GM19455 (cell line): ENCODE data around the gene SPATA1.
A peak's percentile ranks its signal among the peaks of the same experiment; 100 is the strongest.

Experiments used
- ATAC-seq: cut with Tn5 transposase; IDR thresholded peaks from one replicate; pipeline ENCODE4 v1.9.1; 2021; ENCODE audit not compliant: unreplicated experiment

The SPATA1 gene, protein sequence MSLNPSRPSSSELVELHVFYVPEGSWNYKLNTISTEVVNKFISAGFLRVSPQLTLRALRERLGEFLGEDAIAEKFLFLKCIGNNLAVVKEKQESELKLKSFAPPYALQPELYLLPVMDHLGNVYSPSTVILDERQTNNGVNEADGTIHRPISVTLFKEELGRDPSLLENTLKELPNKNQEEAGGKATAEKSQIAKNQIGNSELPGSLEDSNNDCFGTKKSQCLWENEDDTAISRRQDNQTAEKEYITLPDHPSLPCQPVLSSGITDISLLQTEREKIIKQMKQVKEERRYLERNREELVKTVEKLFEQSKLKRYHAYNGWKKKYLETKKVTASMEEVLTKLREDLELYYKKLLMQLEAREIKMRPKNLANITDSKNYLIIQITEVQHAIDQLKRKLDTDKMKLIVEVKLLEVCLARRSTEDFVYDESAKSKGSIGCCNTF

GRCh38 chr1:84506002-84506728 is at the start of gene SPATA1, which contains the start of gene GNG5:
Gene SPATA1, plus strand, starts transcription at chr1:84506386. Its CDS starts 9,974 bp downstream, at chr1:84516360.
Gene GNG5, minus strand, starts transcription at chr1:84506581. Its CDS starts 490 bp downstream, at chr1:84506091.
- peak; percentile 83 for ATAC-seq

DNA sequence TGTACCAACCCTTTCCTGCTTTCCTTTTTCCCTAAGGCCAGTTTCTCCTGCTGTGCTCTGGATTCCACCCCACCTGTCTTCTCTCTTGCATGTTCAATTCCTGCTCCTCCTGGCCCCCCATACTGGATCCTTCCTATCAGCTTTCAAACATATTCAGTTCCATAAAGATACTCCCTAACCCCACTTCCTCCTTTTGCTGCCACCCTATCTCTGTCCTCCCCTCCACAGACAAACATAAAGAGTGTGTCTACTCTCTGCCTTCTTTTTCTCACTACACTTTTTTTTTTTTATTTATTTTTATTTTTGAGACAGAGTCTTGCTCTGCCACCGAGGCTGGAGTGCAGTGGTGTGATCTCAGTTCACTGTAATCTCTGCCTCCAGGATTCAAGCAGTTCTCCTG is 44.1 kb upstream of the SPATA1 start:
- no peak for ATAC-seq

GRCh38 chr1:84467298-84467697 is 38.9 kb upstream of the SPATA1 start:
- ATAC-seq = no peak

DNA sequence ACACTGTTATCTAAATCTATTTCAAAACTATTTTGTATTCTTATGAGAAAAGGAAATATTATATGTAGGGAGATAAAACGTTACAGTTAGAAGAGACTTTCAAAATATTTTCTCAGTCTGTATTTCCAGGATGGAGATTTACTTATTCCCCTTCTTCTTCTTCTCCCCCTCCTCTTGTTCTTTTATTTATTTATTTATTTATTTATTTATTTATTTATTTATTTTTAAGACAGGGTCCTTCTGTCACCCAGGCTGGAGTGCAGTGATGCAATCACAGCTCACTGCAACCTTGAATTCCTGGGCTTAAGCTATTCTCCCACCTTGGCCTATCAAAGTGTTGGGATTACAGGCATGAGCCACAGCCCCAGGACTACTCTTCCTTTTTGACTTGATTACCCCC is 30.0 kb upstream of the SPATA1 start:
- no peak for ATAC-seq

GRCh38 chr1:84478876-84479868 is 27.0 kb upstream of the SPATA1 start, which contains the start of gene RPF1:
Gene RPF1, plus strand, starts transcription at chr1:84479266. Its CDS starts 16 bp downstream, at chr1:84479282.
- peak; percentile 98 for ATAC-seq

- peak; percentile 12 for ATAC-seq
These were observed 26.2 kb upstream of the SPATA1 start for GRCh38 chr1:84479998-84480397.

GRCh38 chr1:84480650-84481049 is 25.5 kb upstream of the SPATA1 start:
- no peak for ATAC-seq

- ATAC-seq = no peak
These were observed 24.9 kb upstream of the SPATA1 start for GRCh38 chr1:84481317-84481716.

DNA sequence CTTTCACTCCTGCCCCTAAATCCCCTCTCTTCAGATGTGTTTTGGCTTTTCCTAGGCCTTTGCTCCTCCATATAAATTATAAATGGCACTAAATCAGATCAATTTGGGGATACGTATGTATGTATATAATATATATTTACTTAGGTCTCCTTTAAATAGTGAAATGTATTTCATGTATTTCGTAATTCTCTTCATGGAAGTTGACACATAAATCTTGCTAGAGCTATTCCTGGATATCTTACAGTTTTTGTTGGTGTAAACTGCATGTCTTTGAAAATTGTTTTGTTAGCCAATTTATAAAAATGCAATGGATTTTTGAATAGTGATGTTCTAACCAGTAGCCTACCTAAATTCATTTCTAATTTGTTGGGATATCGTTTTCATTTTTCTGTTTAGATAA is 18.1 kb upstream of the SPATA1 start:
- no peak for ATAC-seq

DNA sequence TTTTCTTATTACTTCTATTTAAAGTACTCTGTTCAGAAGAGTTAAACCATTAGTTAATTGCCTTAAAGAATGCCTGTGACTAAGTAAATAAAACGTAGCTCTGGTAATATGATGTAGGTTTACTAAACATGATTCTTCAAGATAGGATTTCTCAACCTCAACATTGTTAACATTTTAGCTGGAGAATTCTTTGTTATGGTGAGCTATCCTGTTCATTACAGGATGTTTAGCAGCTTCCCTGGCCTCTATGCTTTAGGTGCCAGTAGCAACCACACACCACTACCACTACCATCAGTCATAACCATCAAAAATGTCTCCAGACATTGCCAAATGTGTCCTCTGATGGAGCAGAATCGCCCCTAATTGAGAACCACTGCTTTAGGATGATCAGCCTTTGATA is 16.4 kb upstream of the SPATA1 start:
- no peak for ATAC-seq

GRCh38 chr1:84492726-84493125 is 13.5 kb upstream of the SPATA1 start:
- ATAC-seq = no peak

DNA sequence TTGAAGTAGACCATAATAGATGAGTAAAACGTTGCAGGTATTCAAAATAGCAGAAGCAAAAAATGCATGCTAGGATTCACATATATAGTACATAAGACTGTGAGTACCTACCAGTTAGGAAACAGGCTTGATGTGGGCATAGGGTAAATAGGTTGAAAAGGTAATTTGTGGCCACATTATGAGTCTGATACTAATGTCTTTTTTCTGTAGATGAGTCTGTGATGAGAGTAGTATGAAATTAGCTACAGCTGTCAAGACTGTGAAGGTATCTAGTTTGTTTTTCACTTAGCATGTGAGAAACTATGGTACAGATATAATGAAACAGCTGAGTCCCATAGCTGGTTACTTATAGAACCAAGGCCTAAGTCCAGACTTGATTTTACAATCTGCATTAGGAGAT is 12.4 kb upstream of the SPATA1 start:
- no peak for ATAC-seq

DNA sequence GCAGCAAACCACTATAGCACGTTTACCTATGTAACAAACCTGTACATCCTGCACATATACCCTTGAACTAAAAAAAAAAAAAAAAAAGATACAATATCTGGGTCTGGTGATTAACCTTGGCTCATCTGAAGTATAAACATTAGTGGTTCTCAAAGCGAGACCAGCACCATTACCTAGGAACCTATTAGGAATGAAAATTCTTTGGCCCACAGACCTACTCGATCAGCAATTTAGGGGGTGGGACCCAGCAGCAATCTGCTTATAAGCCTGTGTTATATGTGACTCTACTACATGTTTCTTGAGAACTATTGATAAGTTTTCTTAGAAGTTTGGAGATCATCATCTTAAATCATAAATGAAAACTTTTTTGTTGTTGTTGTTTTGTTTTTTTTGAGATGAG is 9.7 kb upstream of the SPATA1 start:
- ATAC-seq = no peak

DNA sequence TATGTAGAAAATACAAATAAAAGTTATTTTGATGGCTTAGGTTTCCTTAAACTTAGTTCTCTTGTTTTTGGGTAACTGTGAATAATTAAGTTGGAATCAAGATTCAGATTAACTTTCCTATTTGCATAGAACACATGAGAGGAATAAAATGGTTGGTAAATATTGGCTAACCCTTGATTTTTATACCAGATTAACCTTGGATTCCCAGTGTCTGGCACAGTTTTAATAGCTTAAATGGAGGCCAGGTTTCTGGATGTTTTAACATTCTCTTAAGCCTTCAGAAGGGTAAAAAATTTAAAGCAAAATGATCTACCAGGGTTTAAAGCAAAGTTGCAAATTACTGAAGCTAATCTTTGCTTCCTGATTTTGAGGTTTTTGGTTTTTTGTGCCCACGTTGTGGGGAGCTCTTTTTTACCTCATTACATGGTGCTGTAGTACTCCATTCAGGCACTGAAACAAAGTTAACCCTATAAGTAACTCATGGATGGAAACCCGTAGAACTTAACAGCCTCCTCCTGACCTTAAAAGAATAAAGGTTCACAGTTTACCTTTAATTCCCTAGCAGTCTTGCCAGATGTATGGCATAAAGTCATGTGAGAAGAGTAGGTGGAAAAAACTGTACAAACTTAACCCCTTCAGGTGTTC is 8.4 kb upstream of the SPATA1 start:
- no peak for ATAC-seq

- no peak for ATAC-seq
These were observed 3.3 kb upstream of the SPATA1 start for GRCh38 chr1:84502927-84503326.

DNA sequence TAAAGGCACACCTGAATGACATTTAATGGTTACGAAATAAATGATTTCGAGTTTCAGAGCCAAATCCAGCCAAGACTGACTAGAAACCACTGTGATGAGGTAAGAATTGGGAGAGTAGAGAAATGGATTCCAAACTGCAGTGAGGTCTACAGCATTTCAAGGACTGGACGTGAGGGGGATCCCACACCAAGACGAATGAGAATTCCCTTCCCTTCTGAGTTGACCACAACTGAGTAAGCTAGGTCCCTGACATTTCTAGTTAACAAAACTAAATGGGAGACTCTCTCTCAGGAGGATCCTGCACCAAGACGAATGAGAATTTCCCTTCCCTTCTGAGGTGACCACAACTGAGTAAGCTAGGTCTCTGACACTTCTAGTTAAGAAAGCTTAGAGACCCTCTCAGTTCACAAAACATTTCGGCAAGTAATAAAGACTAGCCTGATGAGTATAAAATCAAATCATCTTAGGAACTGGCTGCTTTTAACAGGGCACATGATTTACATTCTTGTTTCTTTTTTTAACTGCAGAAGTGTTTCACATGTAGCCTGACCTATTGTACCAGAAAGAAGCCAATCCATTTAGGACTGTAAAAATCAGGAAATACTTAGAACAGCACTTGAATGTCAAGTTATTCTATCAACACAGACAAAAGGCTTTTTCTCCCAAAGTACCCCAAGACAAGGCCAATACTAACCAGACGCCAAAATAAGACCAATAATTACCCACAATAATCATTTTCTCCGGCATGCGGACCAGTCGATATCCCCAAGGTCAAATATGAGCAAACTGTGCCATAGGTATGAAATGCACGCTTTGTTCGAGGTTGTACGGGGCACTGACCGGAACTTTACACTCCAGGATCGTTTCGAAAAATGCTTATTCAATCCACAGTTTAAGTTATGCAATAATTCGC is 1.4 kb upstream of the SPATA1 start:
- ATAC-seq = no peak

DNA sequence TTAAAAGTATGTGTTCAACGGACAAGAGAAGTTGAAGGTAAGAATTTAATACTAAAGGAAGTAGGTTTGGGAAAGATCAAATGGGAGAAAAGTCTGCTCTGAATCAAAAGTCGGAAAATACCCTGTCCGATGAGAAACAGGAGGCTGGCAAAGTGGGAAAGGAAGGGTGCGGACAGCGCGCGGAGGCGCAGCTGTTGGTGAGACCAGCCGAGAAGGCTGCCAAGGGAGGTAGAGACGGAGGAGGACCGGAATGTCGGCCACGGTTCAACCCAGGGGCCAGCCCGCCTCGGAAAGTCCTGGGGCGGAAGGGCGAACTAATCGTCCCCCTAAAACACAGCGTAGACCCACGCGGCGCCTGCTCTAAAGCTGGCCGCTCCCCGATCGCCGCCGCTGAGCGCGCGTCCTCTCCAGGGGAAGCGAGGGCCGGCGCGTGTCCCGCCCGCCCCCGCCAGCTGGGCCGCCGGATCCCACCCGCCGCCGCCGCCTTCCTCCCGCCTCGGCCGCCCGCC is 639 bp upstream of the SPATA1 start:
- peak; percentile 46 for ATAC-seq

DNA sequence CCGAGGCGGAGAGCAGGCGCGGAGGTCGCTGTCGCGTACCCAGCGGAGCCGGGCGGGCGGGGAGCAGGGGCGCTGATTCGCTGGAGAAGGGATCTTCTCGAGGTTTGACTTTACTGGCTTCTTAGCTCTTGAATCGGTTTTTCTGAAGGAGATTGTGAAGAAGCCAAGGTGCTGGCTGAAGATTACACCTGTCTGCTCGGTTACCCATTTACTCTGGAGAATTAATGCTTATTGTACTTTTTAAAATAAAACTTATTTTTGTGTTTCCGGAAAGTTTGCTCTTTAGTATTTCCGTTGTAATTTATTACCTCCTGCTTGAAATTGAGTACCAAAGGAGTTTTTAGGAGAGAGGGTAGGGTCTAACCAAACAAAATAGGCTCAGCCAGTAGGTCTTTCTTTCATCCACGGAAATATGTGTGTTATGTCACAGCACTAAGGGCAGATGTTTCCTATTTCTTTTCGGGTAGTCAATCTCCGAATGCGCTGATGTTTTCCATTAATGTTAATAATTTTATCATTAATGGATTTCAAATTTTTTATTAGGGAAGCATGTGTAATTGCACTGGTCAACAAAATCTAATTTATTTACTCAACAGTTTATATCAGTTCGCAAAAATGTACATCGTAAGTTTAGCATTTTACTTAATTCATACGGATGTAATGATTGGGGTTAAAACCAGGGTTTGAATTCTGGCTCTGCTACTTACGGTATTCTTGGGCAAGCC is 705 bp downstream of the SPATA1 start:
- no peak for ATAC-seq
